Stomach (tissue), 9 donors: Measurements from ENCODE around the gene DOCK1. TPM values are rescaled to one million over a fixed set of nuclear protein-coding genes. Genes with fewer than 3 reads are reported as not detected.

Source experiments
- DNase-seq, 2 donors: peaks; one replicate each; pipeline versions ENCODE4 v3.0.0 to v3.0.0-alpha.2; 2013 to 2019
- H3K27ac ChIP-seq, 5 donors: fragments of 200-600 bp in 4 of 5; sonication (generic) in 4 of 5; one replicate each; pipeline ENCODE4 v1.5.1; 2013 to 2019; ENCODE audit warnings: mild to moderate bottlenecking in 1 of 5, moderate library complexity in 1 of 5
- H3K27me3 ChIP-seq, 3 donors: fragments of 200-600 bp; sonication (generic); one replicate each; pipeline ENCODE4 v1.5.1; 2017 to 2019; ENCODE audit warnings: mixed run types in 1 of 3
- H3K36me3 ChIP-seq, 4 donors: fragments of 200-600 bp; sonication (generic); 1 replicate in 3 of 4; 2 replicates in 1 of 4; pipeline ENCODE4 v1.5.1; 2016 to 2019
- H3K4me1 ChIP-seq, 4 donors: fragments of 200-600 bp; sonication (generic); one replicate each; pipeline ENCODE4 v1.5.1; 2016 to 2019
- H3K4me3 ChIP-seq, 4 donors: fragments of 200-600 bp; sonication (generic) in 3 of 4; one replicate each; pipeline ENCODE4 v1.5.1; 2016 to 2019; ENCODE audit warnings: mild to moderate bottlenecking in 1 of 4
- H3K9me3 ChIP-seq, 4 donors: fragments of 200-600 bp; sonication (generic); one replicate each; pipeline ENCODE4 v1.5.1; 2016 to 2019
- EP300 ChIP-seq: sonication (generic); formaldehyde crosslinking; IDR thresholded peaks from one replicate; pipeline ENCODE4 v1.6.1; 2017; ENCODE audit warnings: antibody characterized with exemption
- POLR2A ChIP-seq, 4 donors: fragments of 450-650 bp; IDR thresholded peaks; one replicate each; pipeline ENCODE4 v1.6.1; 2016; ENCODE audit warnings: antibody characterized with exemption in 4 of 4, control low read depth in 2 of 4, mild to moderate bottlenecking in 1 of 4, moderate library complexity in 1 of 4
- POLR2AphosphoS5 ChIP-seq, 3 donors: sonication (generic); formaldehyde crosslinking; IDR thresholded peaks; one replicate each; pipeline ENCODE4 v1.6.1; 2016; ENCODE audit warnings: antibody characterized with exemption in 3 of 3
- WGBS, 5 donors: extraction: QIAGEN DNeasy Blood & Tissue Kit in 3 of 5; methylation state at CpG; one replicate each; pipeline versions ENCODE4 v1.1.5 to v1.1.7; 2013 to 2018; 5-methylcytosine and 5-hydroxymethylcytosine counted together
- intact Hi-C: fragments of 100-400 bp; cut with DNase I; formaldehyde crosslinking; loops from one replicate; pipeline ENCODE4 v1.15.1; 2023; ENCODE audit warnings: low total_unique reads
- polyA plus RNA-seq, 3 donors: library from polyadenylated mRNA; stranded (reverse); fragments of 200-250 nt; gene quantifications; one replicate each; pipeline ENCODE4 v1.2.3, GENCODE V29; 2013
- total RNA-seq, 5 donors: library from RNA; depleted of rRNA; stranded (reverse); fragments of >200 nt; gene quantifications; one replicate each; pipeline versions ENCODE4 v1.1.0 to v1.2.3, GENCODE V29; 2014 to 2016
- TF ChIP-seq, protein P1 (sequence below), 7 experiments: fragments of 450-650 bp in 4 of 7; fragments of 200-600 bp in 3 of 7; sonication (generic) in 3 of 7; IDR thresholded peaks; one replicate each; pipeline ENCODE4 v1.5.1; 2016 to 2019; ENCODE audit warnings: antibody characterized with exemption in 7 of 7, control low read depth in 2 of 7, mild to moderate bottlenecking in 1 of 7
- donor health status: healthy with polysubstance abuse.
- donor health status: Bipolar disorder and iron deficiency.
- donor health status: healthy.

The DOCK1 gene
- total and polyA plus RNA-seq, 8 donors = 8.4 to 114 (median 35.0) TPM

DNA sequence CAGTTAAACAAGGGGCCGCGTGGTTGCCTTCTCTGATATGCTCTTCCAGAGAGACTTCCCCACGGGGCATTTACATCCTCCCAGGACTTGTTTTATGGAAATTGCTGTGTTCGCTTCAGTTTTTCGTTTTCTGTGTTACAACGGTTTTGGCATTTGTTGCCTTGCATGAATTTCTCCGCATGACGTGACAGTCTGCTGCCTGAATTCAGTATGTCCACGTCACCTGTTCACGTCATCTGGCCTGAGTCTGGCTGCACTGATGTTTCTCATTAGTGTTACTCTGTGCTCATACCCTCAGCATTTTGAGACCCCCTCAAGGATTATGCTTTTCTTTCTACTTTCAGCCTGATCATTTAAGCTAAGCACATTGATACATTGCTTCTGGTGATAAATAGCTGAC, 340.2 kb downstream of the DOCK1 start:
- TF ChIP-seq, protein P1, sequence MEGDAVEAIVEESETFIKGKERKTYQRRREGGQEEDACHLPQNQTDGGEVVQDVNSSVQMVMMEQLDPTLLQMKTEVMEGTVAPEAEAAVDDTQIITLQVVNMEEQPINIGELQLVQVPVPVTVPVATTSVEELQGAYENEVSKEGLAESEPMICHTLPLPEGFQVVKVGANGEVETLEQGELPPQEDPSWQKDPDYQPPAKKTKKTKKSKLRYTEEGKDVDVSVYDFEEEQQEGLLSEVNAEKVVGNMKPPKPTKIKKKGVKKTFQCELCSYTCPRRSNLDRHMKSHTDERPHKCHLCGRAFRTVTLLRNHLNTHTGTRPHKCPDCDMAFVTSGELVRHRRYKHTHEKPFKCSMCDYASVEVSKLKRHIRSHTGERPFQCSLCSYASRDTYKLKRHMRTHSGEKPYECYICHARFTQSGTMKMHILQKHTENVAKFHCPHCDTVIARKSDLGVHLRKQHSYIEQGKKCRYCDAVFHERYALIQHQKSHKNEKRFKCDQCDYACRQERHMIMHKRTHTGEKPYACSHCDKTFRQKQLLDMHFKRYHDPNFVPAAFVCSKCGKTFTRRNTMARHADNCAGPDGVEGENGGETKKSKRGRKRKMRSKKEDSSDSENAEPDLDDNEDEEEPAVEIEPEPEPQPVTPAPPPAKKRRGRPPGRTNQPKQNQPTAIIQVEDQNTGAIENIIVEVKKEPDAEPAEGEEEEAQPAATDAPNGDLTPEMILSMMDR (IDR thresholded peaks at IDR 0.05) = no peak
- TF ChIP-seq POLR2AphosphoS5 (IDR thresholded peaks at IDR 0.05) (no peak), EP300 (no peak), POLR2A (IDR thresholded peaks at IDR 0.05) (no peak)
- no peaks in the 10 kb centered on the region for H3K9me3 ChIP-seq
- no peaks in the 10 kb centered on the region for H3K4me1 ChIP-seq
- H3K27ac ChIP-seq = no peak overlapping the region
- DNase-seq = no peak
- no peak overlapping the region for H3K4me3 ChIP-seq
- H3K36me3 ChIP-seq = peaks cover 0 to 19% (median 15%) of the 10 kb centered on the region in 4 donors
- H3K27me3 ChIP-seq = no peaks in the 10 kb centered on the region
- intact Hi-C loops = no loop called here
- WGBS, 5 donors = 87 to 95% (median 93%) methylated on average over 10 of the region's 10 CpGs

DNA sequence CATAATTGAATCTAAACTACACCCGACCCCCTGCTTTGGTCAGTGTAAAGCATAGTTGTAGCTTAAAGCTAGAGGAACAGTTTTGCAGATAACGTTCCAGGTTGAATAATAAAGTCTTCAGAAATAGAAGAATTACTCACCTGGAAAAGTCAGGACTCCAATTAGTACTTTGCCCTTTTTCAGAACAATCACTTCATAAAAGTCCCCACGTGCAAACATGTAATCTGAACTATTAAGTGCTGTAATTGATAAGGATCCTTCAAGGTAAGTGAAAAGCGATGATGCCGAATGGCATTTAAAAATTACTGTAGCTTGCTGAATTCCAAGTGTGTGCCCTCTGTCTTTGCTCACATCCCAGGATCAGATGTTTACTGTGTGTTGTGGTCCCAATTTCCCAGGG, 344.8 kb downstream of the DOCK1 start:
- WGBS, 5 donors = 28 to 58% (median 41%) methylated on average over 5 of the region's 5 CpGs
- Histone ChIP-seq H3K9me3 (no peaks in the 10 kb centered on the region), H3K27me3 (no peaks in the 10 kb centered on the region), H3K4me1 (no peaks in the 10 kb centered on the region), H3K36me3 (peaks cover 0 to 20% (median 17%) of the 10 kb centered on the region in 4 donors), H3K4me3 (no peak overlapping the region), H3K27ac (no peak overlapping the region)
- peak in 1 of 2 donors; percentile 12 for DNase-seq
- no peak for TF ChIP-seq EP300
- TF ChIP-seq POLR2A (IDR thresholded peaks at IDR 0.05) = no peak
- TF ChIP-seq, protein P1 (IDR thresholded peaks at IDR 0.05) = no peak
- no peak for TF ChIP-seq POLR2AphosphoS5 (IDR thresholded peaks at IDR 0.05)
- intact Hi-C loops = no loop called here

DNA sequence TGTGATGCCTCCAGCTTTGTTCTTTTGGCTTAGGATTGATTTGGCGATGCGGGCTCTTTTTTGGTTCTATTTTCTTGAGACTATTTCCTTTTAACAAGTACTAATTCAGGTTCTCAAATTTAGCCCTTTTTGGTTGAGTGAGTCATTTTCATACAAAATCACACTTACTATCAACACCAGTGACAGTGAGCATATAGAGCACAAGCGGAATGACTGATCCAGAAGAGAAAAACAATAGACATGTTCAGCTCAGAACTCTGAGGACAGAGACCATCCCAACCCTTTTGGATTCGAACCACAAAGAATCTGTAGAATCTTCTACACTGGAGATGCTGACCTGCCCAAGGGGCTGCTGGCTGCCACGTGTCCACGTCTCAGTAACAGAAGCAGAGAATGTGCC, 347.6 kb downstream of the DOCK1 start:
- WGBS, 5 donors = 92 to 96% (median 95%) methylated on average over 6 of the region's 6 CpGs
- H3K4me3 ChIP-seq = no peak overlapping the region
- intact Hi-C loops = no loop called here
- no peak overlapping the region for H3K27ac ChIP-seq
- no peak for TF ChIP-seq EP300
- no peak for TF ChIP-seq POLR2A (IDR thresholded peaks at IDR 0.05)
- TF ChIP-seq, protein P1 (IDR thresholded peaks at IDR 0.05) = no peak
- no peak for TF ChIP-seq POLR2AphosphoS5 (IDR thresholded peaks at IDR 0.05)
- no peaks in the 10 kb centered on the region for H3K4me1 ChIP-seq
- peaks cover 3 to 28% (median 22%) of the 10 kb centered on the region in 4 donors for H3K36me3 ChIP-seq
- H3K9me3 ChIP-seq = no peaks in the 10 kb centered on the region
- DNase-seq = no peak
- no peaks in the 10 kb centered on the region for H3K27me3 ChIP-seq

DNA sequence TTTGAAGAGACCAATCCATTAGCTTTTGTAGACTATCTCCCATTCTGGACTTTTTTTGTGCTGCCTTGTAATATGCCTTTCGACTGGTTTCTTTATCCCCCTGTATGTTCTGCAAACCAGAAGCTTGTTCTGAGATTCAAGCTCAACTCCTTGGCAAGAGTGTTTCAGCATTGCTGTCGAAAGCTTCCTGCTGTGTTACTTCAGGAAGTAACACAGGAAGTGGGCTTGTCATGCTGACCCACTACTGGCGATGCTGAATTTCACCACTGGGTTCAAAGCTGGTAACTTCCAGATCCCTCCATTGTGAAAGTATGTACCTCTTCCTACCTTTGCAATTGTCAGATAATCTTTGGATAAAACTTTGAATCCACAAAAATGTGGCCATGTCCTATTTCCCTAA, 349.0 kb downstream of the DOCK1 start:
- no peaks in the 10 kb centered on the region for H3K27me3 ChIP-seq
- intact Hi-C loops = no loop called here
- no peak overlapping the region for H3K27ac ChIP-seq
- H3K9me3 ChIP-seq = no peaks in the 10 kb centered on the region
- peak in 1 of 2 donors; percentile 16 for DNase-seq
- H3K4me1 ChIP-seq = no peaks in the 10 kb centered on the region
- H3K36me3 ChIP-seq = peaks cover 7 to 31% (median 25%) of the 10 kb centered on the region in 4 donors
- 24 to 65% (median 58%) methylated on average over 3 of the region's 3 CpGs for WGBS, 5 donors
- H3K4me3 ChIP-seq = no peak overlapping the region
- no peak for TF ChIP-seq POLR2AphosphoS5 (IDR thresholded peaks at IDR 0.05)
- TF ChIP-seq POLR2A (IDR thresholded peaks at IDR 0.05) = no peak
- TF ChIP-seq EP300 = no peak
- TF ChIP-seq, protein P1 (IDR thresholded peaks at IDR 0.05) = no peak
